Uterus (tissue), 2 donors: ENCODE results near the gene RAP1GDS1.

Experiments
- POLR2A ChIP-seq, 2 donors: fragments of 450-650 bp; IDR thresholded peaks; one replicate each; pipeline ENCODE4 v1.6.1; 2016; ENCODE audit warnings: antibody characterized with exemption in 2 of 2, mild to moderate bottlenecking in 1 of 2, moderate library complexity in 1 of 2
- TF ChIP-seq, protein P1 (sequence below), 4 experiments: fragments of 200-600 bp in 2 of 4; fragments of 450-650 bp in 2 of 4; sonication (generic) in 2 of 4; IDR thresholded peaks; one replicate each; pipeline ENCODE4 v1.5.1; 2016 to 2019; ENCODE audit warnings: antibody characterized with exemption in 4 of 4, mild to moderate bottlenecking in 2 of 4, moderate library complexity in 1 of 4

DNA sequence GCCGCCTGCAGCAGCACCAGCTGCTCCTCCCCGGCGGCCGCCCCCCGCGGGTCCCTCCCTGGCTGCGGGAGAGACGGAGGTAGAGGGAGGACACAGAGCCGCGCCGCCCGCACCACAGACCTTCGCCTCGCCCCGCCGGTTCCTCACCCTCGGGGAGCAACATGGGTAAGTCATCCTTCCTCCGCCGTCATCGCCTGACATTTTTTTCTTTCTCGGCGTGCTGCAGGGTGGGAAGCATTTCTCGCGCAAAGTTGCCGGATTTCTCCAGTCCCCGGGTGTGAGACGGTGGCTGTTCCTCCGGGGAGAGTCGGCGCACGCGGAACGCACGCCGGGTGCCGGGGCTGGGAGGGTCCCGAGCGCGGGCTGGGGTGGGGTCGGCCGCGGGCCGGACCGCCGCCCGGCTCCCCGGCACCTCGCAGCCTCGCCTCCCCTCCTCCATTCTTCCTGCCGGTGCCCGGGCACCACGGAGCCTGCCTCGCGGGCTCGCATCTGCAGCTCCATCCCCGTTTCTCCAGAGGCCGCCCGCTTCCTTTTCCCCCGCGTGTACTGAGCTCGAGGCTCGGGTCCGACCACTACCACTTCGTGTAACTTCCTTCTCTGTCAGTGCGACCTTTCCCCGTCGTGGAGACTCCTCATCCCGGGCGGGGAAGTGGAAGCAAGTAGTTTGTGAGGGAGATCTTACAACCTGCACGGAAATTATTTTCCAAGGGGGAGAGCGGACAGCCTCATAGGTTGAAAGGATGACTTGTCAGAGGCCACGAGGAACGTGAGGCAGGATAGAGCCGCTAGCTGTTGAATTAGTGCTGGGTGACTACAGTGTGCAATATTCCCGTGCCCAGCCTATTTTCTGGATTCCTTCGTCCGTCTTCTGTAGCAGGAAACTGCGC is 464 bp downstream of the RAP1GDS1 start:
- TF ChIP-seq, protein P1, sequence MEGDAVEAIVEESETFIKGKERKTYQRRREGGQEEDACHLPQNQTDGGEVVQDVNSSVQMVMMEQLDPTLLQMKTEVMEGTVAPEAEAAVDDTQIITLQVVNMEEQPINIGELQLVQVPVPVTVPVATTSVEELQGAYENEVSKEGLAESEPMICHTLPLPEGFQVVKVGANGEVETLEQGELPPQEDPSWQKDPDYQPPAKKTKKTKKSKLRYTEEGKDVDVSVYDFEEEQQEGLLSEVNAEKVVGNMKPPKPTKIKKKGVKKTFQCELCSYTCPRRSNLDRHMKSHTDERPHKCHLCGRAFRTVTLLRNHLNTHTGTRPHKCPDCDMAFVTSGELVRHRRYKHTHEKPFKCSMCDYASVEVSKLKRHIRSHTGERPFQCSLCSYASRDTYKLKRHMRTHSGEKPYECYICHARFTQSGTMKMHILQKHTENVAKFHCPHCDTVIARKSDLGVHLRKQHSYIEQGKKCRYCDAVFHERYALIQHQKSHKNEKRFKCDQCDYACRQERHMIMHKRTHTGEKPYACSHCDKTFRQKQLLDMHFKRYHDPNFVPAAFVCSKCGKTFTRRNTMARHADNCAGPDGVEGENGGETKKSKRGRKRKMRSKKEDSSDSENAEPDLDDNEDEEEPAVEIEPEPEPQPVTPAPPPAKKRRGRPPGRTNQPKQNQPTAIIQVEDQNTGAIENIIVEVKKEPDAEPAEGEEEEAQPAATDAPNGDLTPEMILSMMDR (IDR thresholded peaks at IDR 0.05) = no peak
- TF ChIP-seq POLR2A (IDR thresholded peaks at IDR 0.05) = no peak
